Raji (cell line): ENCODE data around the gene WWOX.

Experiments
- POLR2A ChIP-seq: IDR thresholded peaks from 2 replicates; pipeline ENCODE4 v1.6.1; 2011; ENCODE audit warnings: low read depth, low read length, control low read depth; ENCODE audit not compliant: insufficient read depth

WWOX gene

DNA sequence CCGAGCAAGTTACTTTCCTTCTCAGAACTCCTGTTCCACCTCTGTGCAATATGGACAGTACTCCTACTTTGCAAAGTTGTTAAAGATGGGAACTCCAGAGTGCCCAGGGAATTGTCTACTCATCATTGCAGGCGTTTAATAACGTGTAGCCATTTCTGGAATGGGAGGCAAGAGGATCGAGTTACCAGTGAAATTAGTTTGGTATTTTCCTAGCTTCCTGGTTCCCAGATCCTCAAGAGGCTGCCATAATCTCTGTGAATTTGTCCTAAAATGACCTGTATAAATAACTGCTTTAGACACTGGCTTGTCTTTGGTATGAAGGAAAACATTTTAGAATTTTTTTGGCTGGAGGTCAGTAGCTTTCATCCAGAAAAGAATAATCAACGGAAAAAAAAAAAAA is 27.7 kb downstream of the WWOX start:
- no peak for TF ChIP-seq POLR2A

DNA sequence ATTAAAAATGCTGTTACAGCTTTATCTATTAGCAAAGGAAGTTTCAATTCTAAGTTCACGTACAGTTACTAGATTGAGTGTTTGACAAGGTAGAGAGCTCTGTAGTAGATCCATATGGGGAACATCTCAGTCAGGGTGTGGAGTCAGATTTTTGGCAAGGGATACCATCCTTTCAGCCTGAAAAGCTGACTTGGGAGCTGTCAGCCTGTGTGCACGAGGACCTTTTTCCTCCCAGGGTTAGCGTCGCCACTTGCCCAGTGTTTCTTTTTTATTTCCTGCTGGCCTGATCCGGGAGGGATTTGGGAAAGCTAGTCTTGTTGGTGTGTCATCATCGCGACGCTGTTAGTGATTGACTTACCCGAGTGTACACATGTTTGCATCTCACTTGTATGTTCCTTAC is 29.5 kb downstream of the WWOX start:
- no peak for TF ChIP-seq POLR2A

DNA sequence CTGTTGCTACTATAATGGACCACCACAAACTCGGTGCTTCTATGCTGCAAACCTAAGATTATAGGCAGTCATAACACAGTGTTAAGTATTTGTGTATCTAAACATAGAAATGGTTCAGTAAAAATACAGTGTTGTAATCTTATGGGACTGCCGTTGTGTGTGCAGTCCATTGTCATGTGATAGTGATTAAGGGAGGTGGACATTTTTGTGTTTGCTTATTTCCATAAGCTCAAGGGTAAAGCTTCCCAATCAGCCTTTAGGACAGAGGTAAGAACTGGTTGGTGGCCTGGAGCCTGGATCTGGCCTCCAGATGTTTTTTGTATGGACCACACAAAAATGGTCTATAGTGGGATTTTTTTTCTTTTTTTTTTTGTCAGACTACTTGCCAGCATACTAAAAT is 29.9 kb downstream of the WWOX start:
- no peak for TF ChIP-seq POLR2A

DNA sequence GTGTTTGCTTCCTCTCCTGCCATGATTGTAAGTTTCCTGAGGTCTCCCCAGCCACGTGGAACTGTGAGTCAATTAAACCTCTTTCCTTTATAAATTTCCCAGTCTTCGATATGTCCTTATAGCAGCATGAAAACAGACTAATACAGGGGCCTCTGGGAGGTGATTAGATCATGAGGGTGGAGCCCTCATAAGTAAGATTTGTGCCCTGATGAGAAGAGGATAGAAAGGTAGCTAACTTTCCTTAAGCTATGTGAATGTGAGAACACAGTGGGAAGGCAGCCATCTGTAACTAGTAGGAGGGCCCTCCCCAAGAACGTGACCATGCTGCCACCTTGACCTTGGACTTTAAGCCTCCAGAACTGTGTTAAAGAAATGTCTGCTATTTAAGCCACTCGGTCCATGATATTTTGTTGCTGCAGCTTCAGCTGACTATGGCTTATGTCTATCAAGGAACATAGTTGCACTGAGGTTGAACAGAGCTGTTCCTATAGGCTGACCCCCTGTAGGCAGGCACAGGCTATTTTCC is 30.7 kb downstream of the WWOX start:
- no peak for TF ChIP-seq POLR2A

DNA sequence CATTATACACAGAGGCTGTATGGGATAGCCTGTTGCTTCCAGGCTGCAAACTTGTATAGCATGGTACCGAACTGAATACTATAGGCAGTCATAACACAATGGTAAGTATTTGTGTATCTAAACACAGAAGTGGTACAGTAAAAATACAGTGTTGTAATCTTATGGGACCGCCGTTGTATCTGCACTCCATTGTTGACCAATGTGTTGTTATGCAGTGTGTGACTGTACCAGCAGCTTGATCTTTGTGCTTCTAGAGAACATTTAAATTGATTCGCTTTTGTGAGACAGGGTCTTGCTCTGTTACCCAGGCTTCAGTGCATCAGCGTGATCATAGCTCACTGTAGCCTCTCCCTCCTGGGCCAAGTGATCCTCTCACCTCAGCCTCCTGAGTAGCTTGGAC is 31.5 kb downstream of the WWOX start:
- no peak for TF ChIP-seq POLR2A

DNA sequence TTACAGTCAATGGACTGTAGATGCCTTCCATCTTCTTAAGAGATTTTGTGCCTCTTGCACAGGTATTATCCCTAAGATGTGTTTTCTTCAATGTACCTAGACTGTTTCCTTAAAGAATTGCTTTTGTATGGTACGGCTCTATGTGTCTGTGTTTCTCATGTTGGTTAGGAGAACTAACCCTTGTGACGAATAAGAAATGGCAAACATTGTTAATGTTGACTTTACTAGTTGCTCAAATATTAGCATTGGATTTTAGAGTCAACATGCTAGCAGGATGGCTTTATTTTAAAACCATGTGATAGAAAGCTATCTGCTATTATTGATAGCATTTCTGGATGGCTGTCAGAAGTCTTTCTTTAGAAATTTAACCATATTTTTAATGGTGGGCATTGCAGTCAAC is 34.5 kb downstream of the WWOX start:
- TF ChIP-seq POLR2A = no peak

DNA sequence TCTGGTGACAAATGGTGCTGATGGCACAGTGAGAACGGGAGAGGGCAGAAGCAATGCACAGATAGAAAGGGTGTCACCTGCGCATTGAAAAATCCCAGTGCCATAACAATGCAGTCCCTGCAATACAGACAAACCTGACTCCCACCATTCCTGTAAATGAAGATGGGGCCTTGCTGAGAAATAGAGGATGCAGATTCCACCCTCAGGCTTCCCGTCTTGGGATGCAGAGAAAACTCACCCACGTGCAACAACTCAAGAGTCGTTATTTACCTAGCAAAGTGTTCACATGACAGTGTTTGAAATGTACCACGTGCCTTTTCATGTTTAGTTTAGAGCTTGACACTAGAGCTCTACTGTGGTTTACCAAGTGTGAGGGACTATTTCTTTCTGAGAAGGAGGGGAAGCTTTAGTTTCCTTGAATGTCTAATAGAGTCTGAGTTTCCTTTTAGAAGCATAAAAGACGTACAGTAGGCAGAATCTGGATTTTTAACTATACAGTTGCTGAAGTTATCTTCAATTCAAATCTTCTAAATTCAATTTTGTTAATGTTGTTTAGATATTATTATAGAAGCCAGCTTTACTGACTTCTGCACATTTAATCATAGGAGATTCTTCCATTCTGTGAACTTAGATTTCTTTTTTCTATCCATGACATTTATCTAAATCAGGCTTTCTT is 35.6 kb downstream of the WWOX start:
- TF ChIP-seq POLR2A = no peak

DNA sequence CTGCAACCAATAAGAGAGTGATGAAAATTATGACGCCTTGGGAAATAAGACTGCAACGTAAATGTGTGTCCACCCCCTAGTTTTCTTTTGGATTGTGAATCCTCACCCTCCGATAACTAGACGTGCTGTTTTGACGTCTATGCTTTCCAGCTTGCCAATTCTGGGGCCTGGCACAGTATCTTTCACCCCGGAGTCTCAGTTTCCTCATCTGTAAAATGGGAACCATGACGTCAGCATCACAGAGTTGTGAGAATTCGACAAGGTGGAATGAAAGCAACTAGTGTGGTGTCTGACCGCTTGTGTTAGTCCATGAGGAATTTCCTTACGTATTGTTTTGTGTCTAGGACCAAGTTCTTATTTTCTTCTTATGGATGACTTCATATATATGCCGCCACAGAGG is 37.7 kb downstream of the WWOX start:
- TF ChIP-seq POLR2A = no peak

DNA sequence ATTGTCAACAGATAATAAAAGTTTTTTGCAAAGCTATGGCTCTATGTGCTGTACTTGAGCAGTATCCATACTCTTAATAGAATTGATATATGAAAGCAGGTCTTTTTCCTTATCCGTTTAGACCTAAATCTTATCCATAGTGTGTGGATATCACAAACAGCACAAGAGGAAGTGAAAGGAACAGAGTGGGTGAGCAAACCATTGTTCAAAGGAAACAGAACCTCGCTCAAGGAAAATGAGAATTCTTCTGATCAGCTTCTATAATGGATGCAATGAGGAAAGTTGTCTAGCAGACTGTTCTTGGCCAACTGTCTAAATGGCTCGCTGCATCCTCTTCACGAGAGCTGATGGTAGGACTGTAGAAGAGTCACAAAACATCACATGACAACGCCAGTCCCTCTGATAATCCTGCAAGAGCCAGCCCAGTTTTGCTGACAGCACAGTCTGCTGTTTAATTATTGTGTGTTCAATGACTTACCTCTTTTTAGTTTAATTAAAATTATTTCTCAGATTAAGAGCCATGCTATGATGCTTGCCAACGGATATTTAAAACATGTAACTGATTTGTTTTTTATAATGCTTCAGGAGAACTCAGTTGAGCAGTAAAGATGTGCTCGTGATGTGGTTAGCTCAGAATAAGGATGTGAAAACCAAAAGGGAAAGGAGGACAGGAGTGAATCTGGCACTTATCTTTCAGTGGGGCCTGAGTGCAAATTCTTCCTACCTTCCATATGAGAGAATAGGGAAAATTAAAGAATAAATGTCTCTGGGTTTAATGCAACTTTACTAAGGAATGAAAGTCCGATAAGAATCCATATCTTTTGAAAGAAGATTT is 38.5 kb downstream of the WWOX start:
- TF ChIP-seq POLR2A = no peak

DNA sequence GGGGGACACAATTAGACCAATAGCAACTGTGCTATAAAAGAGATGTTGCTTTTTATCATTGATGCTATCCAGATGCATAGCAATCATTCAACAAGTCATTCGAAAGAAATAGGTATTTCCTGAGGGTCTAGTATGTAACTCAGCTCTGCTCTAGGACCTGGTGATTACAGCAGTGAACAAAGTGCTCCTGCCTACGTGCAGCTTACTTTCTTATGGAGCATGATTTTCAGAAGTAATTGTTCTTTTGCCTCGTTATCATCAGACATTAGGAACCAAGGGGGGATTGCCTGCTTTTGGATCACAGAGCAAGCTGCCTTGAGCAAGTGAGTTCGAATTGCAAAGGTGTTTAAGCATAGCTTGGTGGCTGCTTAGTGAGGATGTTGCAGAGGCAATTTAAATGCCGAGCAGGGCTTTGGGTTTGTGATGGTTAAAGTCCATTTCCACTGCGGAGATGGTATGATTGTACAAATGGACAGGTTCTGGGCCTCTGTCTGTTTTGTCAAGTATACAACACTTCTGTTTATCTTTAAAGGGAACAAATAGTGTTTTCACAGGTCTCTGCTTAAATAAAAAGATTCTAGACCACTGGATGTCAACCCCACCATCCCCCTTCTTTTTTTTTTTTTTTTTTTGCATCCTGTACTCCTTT is 41.5 kb downstream of the WWOX start:
- no peak for TF ChIP-seq POLR2A

DNA sequence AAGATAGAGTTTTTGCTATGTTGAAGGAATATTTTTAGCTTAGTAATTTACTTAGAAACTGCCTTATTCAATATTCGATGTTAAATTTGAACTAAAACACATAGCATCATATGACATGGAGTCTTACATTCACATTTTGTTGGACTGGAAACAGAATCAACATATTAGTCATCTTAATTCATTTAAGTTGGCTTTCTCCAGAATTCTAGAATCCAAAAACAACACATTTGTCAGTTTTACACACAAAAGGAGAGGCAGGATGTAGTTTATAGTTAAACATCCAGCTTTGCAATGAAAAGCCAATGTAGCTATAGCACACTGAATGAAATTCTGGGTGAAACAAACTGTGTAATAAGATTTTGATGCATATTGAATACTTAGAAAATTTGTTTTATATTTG is 43.3 kb downstream of the WWOX start:
- no peak for TF ChIP-seq POLR2A

DNA sequence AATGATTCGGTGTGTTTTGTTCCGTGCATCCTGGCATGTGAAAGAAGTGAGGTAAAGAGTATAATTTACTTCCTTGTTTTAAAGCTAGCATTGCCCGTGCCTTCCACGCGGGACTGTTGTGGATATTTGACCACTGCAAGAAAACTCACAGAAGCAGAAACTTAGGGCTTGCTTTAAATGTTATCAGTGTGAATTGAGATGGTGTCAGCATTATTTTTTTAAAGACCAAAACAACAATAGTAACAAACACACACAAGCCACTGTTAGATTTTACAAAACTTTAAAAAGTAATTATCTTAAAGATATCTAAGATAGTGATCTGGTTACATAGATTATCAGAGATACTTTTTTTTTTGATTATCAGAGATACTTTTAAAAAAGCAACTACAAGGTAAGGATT is 47.4 kb downstream of the WWOX start:
- TF ChIP-seq POLR2A = no peak

DNA sequence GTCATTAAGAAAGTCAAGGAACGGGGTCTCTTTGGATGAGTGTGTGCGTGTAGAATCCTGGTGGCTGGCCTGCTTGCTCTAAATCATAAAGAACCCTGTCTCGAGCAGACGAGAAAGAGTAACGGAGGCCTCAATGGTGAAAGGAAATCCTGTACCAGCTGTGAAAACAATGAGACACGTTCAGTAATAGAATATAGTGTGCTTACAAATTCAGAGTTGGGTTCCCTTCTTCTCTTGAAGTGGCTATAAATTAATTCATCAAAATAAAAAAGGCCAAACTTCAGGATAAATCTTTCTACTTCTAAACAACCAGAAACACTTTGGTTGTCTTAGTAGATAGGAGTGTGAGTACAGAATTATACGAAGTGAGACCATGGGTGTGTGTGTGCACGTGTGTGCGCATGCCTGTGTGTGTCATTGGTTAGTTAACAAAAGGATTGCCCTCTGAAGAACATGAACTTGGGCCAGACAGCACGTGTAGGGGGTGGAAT is 48.5 kb downstream of the WWOX start:
- TF ChIP-seq POLR2A = no peak

DNA sequence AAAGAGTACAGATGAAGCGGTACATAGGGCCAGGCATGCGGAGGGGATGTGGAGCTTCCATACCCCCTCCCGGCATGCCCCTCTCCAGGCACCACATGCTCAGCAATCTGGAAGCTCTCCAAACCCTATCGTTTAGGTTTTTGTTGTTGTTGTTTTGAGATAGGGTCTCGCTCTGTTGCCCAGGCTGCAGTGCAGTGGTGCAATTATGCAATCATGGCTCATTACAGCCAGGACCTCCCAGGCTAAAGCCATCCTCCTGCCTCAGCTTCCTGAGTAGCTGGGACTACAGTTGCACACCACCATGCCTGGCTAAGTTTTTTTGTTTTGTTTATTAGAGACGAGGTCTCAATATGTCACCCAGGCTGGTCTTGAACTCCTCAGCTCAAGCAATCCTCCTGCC is 50.8 kb downstream of the WWOX start:
- no peak for TF ChIP-seq POLR2A

DNA sequence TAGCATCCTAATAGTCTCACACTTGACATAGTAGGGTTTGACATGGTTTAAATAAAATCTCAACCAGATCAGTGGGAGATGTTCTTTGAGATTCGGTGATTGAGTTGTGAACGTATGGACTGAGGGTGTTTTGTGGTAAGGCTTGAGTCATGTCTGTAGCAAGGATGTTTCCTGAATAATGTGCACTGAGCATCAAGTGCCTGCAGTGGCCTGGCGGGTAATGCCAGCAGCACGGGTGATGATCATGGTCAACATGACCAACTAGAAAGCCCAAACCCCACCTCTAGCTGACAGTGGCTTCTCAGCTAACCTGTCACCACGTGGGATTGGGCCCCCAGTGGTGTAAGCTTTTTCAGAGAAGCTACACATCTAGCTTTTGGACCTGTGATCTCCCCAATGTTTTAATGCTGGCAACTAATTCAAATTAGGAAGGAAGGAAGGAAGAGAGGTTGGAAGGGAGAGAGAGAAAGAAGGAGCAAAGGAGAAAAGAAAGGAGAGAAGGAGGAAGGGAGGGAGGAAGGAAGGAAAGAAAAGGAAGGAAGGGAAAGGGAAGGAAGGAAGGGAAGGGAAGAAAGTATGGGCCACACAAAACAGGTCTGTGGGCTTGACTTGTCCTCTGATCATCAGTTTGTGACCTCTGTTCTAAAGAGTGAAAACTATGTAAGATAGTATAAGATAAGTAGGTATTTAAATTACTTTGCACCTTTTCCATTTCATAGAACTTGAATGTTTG is 55.4 kb downstream of the WWOX start:
- TF ChIP-seq POLR2A = no peak
